IMR-90 (cell line): Measurements from ENCODE around the gene CBY1. TPM values are rescaled to one million over a fixed set of nuclear protein-coding genes. Genes with fewer than 3 reads are reported as not detected.

Source experiments
- polyA plus RNA-seq, 3 experiments: library from polyadenylated mRNA; depleted of rRNA; stranded (reverse); fragments of >200 nt; gene quantifications; 2 replicates each; pipeline ENCODE4 v1.2.3, GENCODE V29; 2012; ENCODE audit warnings: low replicate concordance in 1 of 3
- total RNA-seq: library from RNA; depleted of rRNA; stranded (reverse); fragments of >200 nt; gene quantifications from 2 replicates; pipeline ENCODE4 v1.2.3, GENCODE V29; 2012; rRNA removed

The CBY1 gene
- total and polyA plus RNA-seq, 2 of the 4 experiments (the other 2 are of a cell fraction) = 13.8 to 30.0 TPM

Other genes with a start within 250 kb of the CBY1 start
- not detected in 2 replicates for gene KCNJ4, start 201.4 kb upstream of the CBY1 start, total RNA-seq
- gene KCNJ4, start 201.4 kb upstream of the CBY1 start, polyA plus RNA-seq (2012; rRNA removed) = not detected in 2 replicates
- gene KDELR3, start 188.5 kb upstream of the CBY1 start, total RNA-seq = 192 and 224 TPM in 2 replicates
- 120 and 129 TPM in 2 replicates for gene KDELR3, start 188.5 kb upstream of the CBY1 start, polyA plus RNA-seq (2012; rRNA removed)
- gene DDX17, start 150.3 kb upstream of the CBY1 start, total RNA-seq = 366 and 371 TPM in 2 replicates
- gene DDX17, start 150.3 kb upstream of the CBY1 start, polyA plus RNA-seq (2012; rRNA removed) = 200 and 240 TPM in 2 replicates
- 0.18 and 1.1 TPM in 2 replicates for gene DMC1, start 86.5 kb upstream of the CBY1 start, total RNA-seq
- 0.38 and 0.46 TPM in 2 replicates for gene DMC1, start 86.5 kb upstream of the CBY1 start, polyA plus RNA-seq (2012; rRNA removed)
- 1.1 and 1.3 TPM in 2 replicates for gene FAM227A, start 246 bp upstream of the CBY1 start, total RNA-seq
- 1.1 and 1.4 TPM in 2 replicates for gene FAM227A, start 246 bp upstream of the CBY1 start, polyA plus RNA-seq (2012; rRNA removed)
- gene TOMM22, start 25.3 kb downstream of the CBY1 start, total RNA-seq = 78.0 and 139 TPM in 2 replicates
- gene TOMM22, start 25.3 kb downstream of the CBY1 start, polyA plus RNA-seq (2012; rRNA removed) = 31.9 and 38.7 TPM in 2 replicates
- 32.5 and 35.8 TPM in 2 replicates for gene JOSD1, start 44.3 kb downstream of the CBY1 start, total RNA-seq
- 28.2 and 30.2 TPM in 2 replicates for gene JOSD1, start 44.3 kb downstream of the CBY1 start, polyA plus RNA-seq (2012; rRNA removed)
- 12.4 and 21.4 TPM in 2 replicates for gene GTPBP1, start 49.3 kb downstream of the CBY1 start, total RNA-seq
- gene GTPBP1, start 49.3 kb downstream of the CBY1 start, polyA plus RNA-seq (2012; rRNA removed) = 24.9 and 29.5 TPM in 2 replicates
- gene SUN2, start 99.4 kb downstream of the CBY1 start, total RNA-seq = 25.6 and 27.8 TPM in 2 replicates
- 50.0 and 57.3 TPM in 2 replicates for gene SUN2, start 99.4 kb downstream of the CBY1 start, polyA plus RNA-seq (2012; rRNA removed)
- 6.1 and 6.9 TPM in 2 replicates for gene DNAL4, start 137.5 kb downstream of the CBY1 start, total RNA-seq
- 12.1 and 14.2 TPM in 2 replicates for gene DNAL4, start 137.5 kb downstream of the CBY1 start, polyA plus RNA-seq (2012; rRNA removed)
- 0.28 and 0.36 TPM in 2 replicates for gene NPTXR, start 187.4 kb downstream of the CBY1 start, total RNA-seq
- gene NPTXR, start 187.4 kb downstream of the CBY1 start, polyA plus RNA-seq (2012; rRNA removed) = 1.8 and 2.2 TPM in 2 replicates
- gene CBX6, start 215.6 kb downstream of the CBY1 start, total RNA-seq = 15.2 and 17.5 TPM in 2 replicates
- gene CBX6, start 215.6 kb downstream of the CBY1 start, polyA plus RNA-seq (2012; rRNA removed) = 19.0 and 19.9 TPM in 2 replicates